ENCODE data around the gene PCSK1.
"Not testable (repeated sequence)": the region's sequence is repeated elsewhere in the genome, so short reads cannot be mapped to it uniquely, and the experiment has no call there.

The PCSK1 gene

DNA sequence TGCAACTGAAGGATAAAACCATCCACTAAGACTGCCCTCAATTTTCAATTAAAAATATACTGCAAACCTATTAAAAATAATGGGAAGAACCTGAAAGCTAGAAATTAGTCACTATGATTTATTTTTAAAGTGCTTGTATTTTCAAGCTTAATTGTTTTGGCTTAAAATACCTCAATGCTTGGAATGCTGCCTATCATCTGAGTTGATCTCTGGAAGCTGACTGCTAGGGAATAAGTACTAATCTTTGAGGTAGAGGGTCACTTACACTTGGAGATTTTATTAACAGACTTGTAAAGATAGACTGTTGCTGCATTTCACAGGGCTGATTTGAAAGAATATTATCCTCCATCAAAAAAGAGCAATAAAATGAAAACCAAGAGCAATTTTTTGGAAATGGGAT lies 6.2 kb downstream of the PCSK1 start:
- DNase-seq (ENCODE audit: low read depth): no peak

DNA sequence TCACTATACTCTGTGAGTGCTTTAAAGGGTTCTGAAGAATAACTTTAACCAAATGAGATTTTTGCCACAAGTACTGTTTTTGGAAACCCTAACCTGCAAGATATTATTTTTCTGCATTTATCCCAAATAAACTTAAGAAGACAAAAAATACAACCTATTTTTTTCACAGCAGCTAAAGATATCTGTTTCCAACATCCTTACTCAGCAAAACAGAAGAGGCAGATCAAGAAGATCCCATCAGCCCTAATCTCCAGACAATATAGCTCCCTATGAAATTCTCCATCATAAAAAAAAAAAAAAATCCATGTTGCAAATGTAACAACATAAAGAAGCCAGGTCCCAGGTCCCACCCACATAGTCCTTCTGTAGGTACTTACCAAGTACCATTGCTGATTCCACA lies 7.6 kb downstream of the PCSK1 start:
- no peak for DNase-seq (ENCODE audit: low read depth)

DNA sequence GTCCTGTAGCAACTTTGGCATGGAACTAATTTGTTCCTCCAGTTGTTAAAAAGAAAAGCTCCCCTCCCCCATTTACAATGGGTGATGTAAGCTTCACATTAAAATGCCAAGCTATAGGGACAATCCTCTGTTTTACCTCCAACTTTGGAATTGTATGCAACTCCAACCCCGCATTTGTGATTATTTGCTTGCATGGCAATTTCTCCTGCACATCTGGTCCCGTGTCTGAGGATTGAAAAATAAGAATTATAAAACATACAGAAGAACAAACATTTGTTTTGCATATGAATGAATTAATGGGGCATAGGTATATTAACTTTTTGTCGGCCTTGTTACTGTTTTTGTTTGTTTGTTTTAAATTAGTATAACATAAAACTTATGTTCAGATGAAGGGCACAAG lies 17.2 kb downstream of the PCSK1 start:
- no peak for DNase-seq (ENCODE audit: low read depth)

DNA sequence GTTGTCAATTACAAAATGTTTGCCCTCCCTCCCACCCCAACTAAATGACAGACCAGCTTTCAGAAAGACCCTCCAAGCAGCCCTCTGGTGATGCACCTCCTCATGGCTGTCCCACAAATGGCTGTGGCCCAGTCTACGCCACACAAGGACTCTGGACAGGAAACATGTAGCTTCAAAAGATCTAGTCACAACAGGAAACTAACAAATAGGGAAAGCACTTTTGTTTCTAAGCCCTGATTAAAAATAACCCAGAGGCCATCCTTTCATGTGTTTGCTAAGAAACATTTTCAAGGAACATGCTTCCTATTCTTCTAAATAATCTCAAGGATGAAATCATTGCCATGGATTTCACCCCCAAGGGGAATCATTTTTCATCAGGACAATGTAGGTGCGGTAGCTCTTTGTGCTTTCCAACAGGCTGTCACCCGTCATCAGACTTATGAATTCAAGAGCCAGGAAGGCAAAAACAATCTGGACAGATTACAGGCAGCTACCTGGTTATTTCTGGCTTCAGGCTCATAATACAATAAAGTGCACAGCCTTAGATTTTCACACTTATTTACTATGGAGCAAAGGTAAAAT lies 20.1 kb downstream of the PCSK1 start:
- no peak for DNase-seq (ENCODE audit: low read depth)

DNA sequence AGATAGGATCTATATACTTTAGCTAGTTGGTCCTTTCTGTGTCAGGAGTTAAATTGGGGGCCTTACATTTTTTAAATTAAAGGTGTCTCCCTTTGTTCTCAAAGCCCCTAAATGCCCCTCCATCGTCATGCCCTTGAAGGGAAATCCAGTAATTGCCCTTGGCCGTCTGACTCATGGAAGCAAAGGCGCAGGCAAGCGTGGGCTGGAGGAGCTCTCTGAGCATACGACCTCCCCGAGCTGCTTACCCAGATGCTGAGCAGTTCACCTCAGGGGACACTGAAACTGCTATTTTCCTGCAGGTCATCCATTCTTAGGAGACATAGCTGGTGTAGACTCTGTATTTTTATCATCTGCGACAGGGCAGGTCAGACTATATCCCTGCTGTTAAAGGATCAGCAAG lies 23.0 kb downstream of the PCSK1 start:
- no peak for DNase-seq (ENCODE audit: low read depth)

DNA sequence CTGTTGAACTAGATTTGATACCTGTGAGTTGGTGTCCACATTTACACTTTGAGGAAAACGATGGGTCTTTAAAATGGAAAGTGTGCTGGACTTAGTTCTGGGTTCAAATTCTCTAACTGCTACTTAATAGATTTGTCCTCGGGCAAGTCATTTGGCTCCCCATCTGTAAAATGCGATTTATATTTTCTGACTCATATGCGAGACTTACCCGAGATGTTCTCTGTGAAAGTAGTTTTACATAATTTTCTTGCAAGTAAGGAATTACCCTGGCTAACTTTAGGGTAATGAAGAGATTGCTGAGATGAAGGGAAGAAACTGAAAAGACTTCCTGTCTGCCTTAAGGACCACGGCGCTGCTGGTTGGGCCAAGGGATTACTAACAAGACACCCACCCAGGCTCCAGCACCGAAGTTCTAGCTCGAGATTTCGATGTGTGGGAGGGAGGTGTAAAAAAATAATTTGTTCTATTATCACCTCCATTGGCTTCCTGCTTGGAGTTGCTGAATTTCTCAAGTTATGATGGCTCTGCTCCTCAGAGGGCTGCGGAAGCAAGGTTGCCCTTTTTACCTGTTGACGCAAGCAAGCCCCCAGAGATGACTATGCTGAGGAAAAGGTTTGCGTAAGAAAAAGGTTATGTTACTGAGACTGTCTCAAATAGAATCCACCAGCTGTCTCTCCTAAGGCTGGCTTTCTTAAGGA lies 24.1 kb downstream of the PCSK1 start:
- DNase-seq (ENCODE audit: low read depth): no peak

DNA sequence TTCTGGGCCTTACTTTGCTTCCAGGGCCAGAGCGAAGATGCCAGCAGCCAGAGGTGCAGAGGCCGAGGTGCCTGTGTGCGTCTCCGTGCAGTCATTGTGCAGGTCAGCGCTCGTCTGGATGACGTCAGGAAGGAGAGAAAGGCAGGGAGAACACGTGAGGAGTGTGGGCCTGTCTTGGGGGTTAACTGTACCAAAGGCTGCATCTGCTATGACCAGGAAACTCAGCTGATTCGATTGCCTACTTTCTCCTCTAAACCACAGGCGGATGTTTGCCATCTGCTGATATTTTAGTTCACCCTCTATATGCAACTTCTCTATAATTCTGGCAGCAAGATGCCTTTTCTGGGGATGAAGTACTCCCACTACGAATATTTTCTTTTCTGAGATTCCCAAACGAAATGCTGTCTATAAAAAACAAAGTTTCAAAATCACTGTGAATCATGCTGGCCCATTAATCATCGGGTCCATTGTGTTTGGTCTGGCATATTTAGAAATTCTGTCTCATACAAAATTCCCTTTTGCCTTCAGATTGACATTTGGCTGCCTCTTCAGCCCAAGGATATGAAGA lies 24.8 kb downstream of the PCSK1 start:
- DNase-seq (ENCODE audit: low read depth): no peak

DNA sequence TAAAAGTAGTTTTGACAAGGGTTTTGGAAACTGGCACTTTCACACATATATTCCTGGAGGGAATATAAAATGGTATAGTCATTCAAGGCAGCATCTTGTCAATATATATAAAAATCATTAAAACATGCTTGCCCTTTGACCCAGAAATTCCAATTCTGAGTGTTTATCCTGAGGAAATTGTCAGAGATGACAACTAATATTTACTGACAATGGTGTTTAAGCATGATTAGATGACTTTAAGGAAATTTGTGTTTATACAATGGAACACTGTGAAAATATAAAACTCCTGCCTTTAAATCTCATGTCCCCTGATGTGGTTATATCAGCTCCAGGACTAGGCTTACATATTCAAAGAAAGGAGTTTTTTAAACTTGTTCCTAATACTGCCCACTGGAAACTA lies 25.6 kb downstream of the PCSK1 start:
- DNase-seq (ENCODE audit: low read depth): no peak

DNA sequence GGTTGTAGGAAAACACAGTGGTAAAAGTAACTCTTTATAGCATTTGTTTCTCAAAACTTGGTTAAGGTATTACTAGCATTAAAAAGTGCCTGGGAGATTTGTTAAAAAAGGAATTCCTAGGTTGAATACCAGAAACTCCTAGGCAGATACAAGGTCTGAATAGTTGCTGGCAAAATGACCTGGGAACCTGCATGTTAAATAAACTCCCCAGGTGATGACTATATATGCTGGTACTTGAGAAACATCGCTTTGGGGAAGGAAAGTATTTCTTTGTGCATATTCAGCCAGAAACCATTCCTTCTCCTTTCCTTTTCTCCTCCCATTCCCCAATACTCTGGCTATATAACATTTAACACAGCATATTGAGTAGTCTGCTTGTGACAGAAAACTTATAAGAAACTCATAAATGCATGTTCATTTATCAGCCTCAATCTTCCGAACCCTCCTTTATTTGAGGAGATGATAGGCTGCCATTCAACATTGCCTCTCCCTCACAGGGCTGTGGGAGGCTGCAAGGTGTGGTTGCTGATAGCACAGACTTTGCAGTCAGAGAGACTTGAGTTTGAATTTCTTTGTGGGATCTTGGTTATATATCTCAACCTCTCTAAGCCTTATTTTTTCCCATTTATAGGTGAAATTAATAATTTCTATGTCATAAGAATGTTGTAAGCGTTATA lies 28.7 kb downstream of the PCSK1 start:
- DNase-seq (ENCODE audit: low read depth): no peak

DNA sequence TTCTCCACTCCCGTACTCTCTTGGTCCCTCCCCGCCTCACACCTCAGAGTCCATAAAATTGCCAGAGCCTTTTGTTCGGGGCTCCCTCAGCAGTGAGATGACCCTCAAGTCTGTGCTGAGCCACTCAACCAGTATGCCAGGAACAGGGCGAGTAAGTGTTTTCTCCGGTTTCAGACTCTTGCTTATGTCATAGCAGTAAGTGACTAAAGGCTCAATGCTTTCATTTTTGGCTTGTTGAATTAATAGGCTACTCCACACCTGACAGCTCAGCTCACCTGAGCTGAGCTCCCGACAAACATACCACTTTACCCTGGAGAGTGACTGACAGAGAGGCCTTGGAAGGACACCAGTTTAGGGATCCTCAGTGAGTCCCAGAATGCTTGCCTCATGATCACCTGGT lies 30.5 kb downstream of the PCSK1 start:
- DNase-seq (ENCODE audit: low read depth): no peak

DNA sequence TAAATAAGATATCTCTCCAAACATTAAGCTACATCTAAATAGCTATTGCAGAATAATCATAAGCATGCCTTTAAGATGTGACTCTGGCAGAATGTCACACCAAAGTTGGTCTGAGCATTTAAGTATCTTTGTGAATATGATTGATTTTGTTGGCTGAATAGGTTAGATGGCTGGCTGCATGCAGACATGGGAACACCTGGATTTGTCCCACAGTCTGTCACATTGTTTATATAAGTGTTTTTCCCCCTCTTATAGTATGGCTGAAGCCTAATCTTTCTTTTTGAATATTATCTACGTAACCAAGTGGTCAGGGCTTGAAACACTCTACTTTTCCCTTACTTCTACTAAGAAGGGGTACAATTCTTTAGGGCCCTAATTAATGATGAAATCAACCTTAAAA lies 36.2 kb downstream of the PCSK1 start:
- no peak for DNase-seq (ENCODE audit: low read depth)

DNA sequence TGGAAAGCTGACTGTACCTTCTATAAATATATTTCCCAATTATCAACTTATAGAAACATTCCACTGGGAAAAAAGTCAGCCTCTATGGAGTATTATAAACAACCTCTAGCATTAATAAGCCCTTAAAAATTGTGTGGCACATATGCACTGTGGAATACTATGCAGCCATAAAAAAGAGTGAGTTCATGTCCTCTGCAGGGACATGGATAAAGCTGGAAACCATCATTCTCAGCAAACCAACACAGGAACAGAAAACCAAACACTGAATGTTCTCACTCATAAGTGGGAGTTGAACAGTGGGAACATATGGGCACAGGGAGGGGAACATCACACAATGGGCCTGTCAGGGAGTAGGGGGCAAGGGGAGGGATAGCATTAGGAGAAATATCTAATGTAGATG lies 37.8 kb downstream of the PCSK1 start:
- not testable (repeated sequence) for DNase-seq (ENCODE audit: low read depth)

DNA sequence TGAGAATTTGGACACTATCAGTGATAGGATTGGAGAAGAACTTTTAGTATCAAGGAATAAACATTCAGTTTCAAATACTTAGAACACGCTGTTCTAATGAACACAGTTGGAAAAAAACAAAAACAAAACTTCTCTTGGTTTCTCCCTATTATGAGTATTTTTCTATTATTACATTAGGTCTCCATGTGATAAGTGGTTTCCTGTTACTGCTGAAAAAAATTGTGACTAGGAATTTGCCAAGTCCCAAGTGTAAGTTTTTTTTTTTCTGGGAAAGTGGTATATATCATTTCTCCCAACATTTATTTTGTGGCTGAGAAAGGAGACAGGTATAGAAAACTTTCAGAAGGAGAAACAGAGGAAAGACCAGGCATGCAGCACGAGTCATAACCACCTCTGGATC lies 41.1 kb downstream of the PCSK1 start:
- DNase-seq (ENCODE audit: low read depth): no peak

DNA sequence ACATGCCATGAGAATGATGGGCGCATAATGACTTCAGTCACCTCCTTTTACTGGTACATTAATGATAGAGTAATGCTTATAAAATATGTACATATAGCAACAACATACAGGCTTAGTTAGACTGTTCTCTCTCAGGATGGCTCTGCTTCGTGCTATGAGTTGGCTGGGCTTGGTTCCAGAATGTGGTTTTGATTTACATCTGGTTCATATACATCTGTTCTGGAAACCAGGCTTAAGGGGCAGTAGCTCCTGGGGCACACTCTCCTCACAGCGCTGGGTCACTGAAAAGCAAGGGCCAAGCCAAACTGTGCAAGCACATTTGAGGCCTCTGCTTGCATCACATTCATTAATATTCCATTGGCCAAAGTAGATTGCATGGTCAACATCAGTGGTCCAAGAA lies 44.9 kb downstream of the PCSK1 start:
- DNase-seq (ENCODE audit: low read depth): no peak

DNA sequence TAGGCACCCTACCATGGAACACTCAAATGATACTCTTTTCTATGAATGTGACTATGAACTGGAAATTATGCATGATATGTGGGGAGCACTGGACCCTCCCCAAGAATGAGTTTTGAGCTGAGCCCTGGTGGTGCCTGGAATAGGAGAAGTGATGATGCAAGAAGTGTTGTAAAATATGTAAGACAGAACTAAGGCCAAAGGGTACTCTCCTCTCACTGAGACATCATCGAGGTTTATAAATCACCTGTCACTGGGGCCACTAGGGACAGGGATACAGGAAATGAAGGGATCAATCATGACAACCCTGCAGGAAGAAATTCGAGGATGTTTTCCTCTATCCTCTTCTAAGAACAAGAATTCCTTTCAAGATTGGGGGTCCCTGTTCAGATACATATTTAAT lies 45.4 kb downstream of the PCSK1 start:
- DNase-seq (ENCODE audit: low read depth): no peak

DNA sequence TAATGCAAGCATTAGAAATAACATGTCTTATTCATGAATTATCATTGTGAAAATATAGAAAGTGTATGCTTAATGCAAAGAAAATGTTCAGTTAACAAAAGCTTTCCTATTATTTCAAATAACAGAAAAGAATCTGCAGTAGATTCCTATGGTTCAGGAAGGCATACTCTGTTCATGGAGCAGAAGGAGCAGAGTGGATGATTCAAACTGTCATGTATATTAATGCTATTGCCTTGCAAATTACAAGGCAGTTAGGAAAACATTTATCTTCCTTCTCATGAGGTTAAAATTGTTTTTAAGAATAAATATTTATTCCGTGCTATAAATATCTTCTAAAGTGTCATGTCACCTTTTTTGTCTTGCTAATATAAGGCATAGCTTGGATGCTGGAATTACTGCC lies 47.5 kb downstream of the PCSK1 start:
- DNase-seq (ENCODE audit: low read depth): no peak

DNA sequence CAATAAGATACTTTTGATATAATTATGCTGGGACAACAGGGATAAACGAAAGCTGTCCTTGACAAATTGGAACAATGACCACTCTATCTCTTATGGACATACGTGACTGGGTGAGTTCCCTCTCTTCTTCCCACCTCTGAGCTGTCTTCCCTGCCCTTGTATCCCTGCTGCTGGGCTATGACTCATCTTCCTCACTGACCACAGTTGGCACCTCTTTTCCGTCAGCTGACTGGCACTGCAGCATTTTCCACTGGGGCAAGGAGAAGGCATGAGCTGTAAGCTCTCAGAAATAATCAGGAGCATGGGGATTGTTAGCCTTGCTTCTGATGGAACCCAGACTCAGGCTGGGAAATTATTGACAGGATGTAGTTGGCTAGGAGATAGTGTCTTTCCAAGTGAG lies 48.7 kb downstream of the PCSK1 start:
- no peak for DNase-seq (ENCODE audit: low read depth)

DNA sequence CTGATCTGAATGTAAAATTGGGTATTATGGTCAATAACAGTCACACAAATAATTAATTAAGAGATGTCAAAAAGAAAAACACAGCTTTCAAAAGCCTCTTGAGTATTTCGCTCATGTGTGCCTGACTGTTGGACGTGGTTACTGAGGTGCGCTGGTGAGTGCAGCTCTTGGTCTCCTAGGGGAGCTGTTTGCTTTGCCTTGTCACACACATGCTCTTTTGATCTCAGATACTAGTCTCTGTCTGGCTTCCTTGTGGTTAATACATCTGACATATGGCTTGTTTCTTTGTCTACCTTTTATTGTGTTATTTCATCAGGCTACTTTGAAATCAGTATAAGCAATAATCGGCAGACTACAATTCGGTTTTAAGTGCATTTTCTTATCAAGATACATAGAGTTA lies 51.5 kb downstream of the PCSK1 start:
- no peak for DNase-seq (ENCODE audit: low read depth)

DNA sequence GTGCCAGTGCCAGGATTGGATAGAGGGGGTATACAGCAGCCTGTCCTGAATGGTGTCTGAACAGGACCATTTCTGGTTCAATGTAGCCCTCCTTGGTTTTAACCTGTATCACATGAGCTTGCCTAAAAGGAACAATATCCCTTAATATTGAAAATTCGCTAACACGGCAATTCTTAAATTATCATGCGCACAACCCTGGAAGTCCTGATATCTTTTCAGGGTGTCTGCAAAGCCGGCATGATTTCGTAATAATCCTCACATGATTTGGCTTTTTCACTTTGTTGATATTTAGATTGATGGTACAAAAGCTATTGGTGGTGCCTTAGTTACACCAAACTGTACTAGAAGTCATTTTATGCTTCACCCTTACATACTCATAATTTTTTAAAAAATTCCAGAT lies 53.2 kb downstream of the PCSK1 start:
- no peak for DNase-seq (ENCODE audit: low read depth)

DNA sequence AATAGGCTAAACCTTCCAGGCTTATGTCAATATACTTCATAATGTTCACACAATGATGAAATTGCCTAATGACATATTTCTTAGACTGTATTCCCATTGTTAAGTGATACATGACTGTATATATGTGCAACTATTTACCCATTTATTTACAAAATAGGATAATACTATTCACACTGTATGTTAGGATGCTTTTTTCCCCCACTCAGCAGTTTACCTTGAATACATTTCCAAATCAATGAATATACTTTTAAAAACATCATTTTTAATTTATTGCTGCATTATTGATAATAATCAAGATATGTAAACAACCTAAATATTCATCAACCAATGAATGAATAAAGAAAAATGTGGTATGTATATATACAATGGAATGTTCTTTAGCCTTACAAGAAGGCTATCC lies 55.5 kb downstream of the PCSK1 start:
- DNase-seq (ENCODE audit: low read depth): no peak

DNA sequence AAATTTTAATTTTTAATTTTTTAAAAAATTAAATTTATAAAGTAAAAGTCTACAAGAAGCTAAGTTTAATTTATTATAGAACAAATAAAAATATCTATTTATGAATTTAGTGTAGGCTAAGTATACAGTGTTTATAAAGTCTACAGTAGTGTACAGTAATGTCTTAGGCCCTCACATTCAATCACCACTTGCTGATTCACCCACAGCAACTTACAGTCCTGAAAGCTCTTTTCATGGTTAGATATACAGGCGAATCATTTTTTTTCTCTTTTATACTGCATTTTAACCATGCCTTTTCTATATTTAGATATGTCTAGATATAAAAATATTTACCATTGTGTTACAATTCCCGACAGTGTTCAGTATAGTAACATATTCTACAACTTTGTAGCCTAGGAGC lies 55.9 kb downstream of the PCSK1 start:
- no peak for DNase-seq (ENCODE audit: low read depth)

DNA sequence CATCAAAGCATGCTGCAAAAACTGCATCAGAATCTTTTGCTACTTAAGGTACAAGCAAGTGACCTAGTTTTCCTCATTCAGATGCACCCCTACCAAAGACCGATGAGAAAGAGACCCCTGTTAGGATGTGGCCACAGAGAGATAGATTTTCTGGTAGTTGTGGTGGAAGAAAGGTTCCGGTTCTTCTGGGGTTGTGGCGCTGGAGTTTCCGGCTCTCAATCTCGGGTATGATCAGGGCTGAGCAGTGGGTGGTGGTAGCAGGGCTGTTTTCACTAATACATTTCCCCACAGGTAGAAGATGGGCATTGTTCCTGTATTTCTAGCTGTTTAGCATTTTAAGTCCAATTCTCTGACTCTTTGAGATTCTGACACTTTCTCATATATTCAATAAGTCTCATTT lies 58.4 kb downstream of the PCSK1 start:
- DNase-seq (ENCODE audit: low read depth): no peak

DNA sequence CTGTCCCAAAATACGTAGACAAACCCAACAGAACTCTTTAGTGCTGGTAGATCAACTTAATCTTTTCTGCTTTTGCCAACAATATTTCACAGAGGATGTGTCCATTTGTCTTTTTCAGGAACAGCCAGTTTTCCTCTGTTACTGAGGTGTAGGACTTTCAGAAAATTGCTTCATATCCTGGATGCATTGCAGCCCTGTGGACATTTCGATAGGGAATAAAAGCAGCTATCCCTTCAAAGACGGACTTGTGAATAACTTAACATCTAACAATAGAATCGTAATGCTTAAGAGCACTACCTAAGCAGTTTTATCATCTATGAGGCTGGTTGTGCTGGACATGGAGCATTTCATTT lies 59.7 kb downstream of the PCSK1 start:
- no peak for DNase-seq (ENCODE audit: low read depth)

Measured in activated T-helper 9 cell treated with anti-CD3 and anti-CD28 coated beads, Interleukin-2, amount 50 U/mL, for 16 hours (primary cell).